HEK293 (cell line): ENCODE data around the gene TTLL10.

ENCODE experiments used
- CTCF ChIA-PET: fragments of 350-600 bp; formaldehyde crosslinking; extraction: SDS; loops from one replicate; lab custom pipeline; 2021; ENCODE audit warnings: antibody characterized with exemption; lab: Yijun Ruan, JAX
- POLR2A ChIA-PET: fragments of 300-600 bp; formaldehyde crosslinking; extraction: SDS; loops from one replicate; lab custom pipeline; 2020; ENCODE audit warnings: antibody characterized with exemption, inconsistent platforms; lab: Yijun Ruan, JAX
- H3K27ac ChIP-seq: fragments of 200-500 bp; sonication (Bioruptor generic); 2 replicates; pipeline ENCODE4 v1.5.1; 2014; ENCODE audit warnings: low read depth, low read length, control low read depth, inconsistent platforms; ENCODE audit errors: extremely low read depth
- H3K36me3 ChIP-seq, 2 experiments: fragments of 200-500 bp in 1 of 2; sonication (Bioruptor generic) in 1 of 2; 1 replicate in 1 of 2; 2 replicates in 1 of 2; pipeline ENCODE4 v1.5.1; 2014 to 2017; ENCODE audit warnings: inconsistent platforms in 2 of 2, low read length in 2 of 2; ENCODE audit not compliant: control insufficient read depth in 2 of 2, insufficient read depth in 1 of 2
- H3K4me1 ChIP-seq: fragments of 200-500 bp; sonication (Bioruptor generic); 2 replicates; pipeline ENCODE4 v1.5.1; 2014; ENCODE audit warnings: mild to moderate bottlenecking, low read length, inconsistent platforms; ENCODE audit not compliant: control insufficient read depth, insufficient read depth
- H3K4me3 ChIP-seq: 2 replicates; pipeline ENCODE4 v1.5.1; 2011; ENCODE audit warnings: low read depth, mild to moderate bottlenecking, control low read depth, low read length, moderate library complexity
- H3K9me3 ChIP-seq: fragments of 200-500 bp; sonication (Bioruptor generic); 2 replicates; pipeline ENCODE4 v1.5.1; 2014; ENCODE audit warnings: low read depth, low read length, inconsistent platforms; ENCODE audit not compliant: control insufficient read depth, insufficient read depth
- HIC1 ChIP-seq: fragments of 450-650 bp; formaldehyde crosslinking; IDR thresholded peaks from 2 replicates; pipeline ENCODE4 v1.5.1; 2016; ENCODE audit warnings: missing biosample characterization, missing genetic modification characterization
- HOXA7 ChIP-seq: sonication (generic); formaldehyde crosslinking; IDR thresholded peaks from 2 replicates; pipeline ENCODE4 v1.8.1; 2022; ENCODE audit warnings: missing genetic modification reagents, borderline replicate concordance
- HOXC10 ChIP-seq: sonication (generic); formaldehyde crosslinking; IDR thresholded peaks from 2 replicates; pipeline ENCODE4 v1.8.1; 2023; ENCODE audit warnings: mild to moderate bottlenecking, missing genetic modification reagents
- KLF10 ChIP-seq: fragments of 450-650 bp; IDR thresholded peaks from 2 replicates; pipeline ENCODE4 v1.5.1; 2018; ENCODE audit warnings: missing biosample characterization, mild to moderate bottlenecking, missing genetic modification characterization
- ZBTB20 ChIP-seq: fragments of 450-650 bp; formaldehyde crosslinking; IDR thresholded peaks from 2 replicates; pipeline ENCODE4 v1.5.1; 2016; ENCODE audit warnings: missing biosample characterization, missing genetic modification characterization
- ZFP37 ChIP-seq: fragments of 450-650 bp; formaldehyde crosslinking; IDR thresholded peaks from 2 replicates; pipeline ENCODE4 v1.5.1; 2016; ENCODE audit warnings: missing biosample characterization, missing genetic modification characterization
- ZNF132 ChIP-seq: fragments of 450-650 bp; formaldehyde crosslinking; IDR thresholded peaks from 2 replicates; pipeline ENCODE4 v1.5.1; 2017; ENCODE audit warnings: missing biosample characterization, missing genetic modification characterization, borderline replicate concordance
- ZNF133 ChIP-seq: fragments of 450-650 bp; formaldehyde crosslinking; IDR thresholded peaks from 2 replicates; pipeline ENCODE4 v1.5.1; 2016; ENCODE audit warnings: missing biosample characterization, missing genetic modification characterization
- ZNF223 ChIP-seq: fragments of 450-650 bp; formaldehyde crosslinking; IDR thresholded peaks from 2 replicates; pipeline ENCODE4 v1.5.1; 2016; ENCODE audit warnings: missing biosample characterization, missing genetic modification characterization
- ZNF248 ChIP-seq: fragments of 450-650 bp; formaldehyde crosslinking; IDR thresholded peaks from 2 replicates; pipeline ENCODE4 v1.5.1; 2017; ENCODE audit warnings: missing biosample characterization, missing genetic modification characterization
- ZNF350 ChIP-seq: fragments of 450-650 bp; formaldehyde crosslinking; IDR thresholded peaks from 2 replicates; pipeline ENCODE4 v1.5.0; 2017; ENCODE audit warnings: missing biosample characterization, mild to moderate bottlenecking, missing genetic modification characterization
- ZNF416 ChIP-seq: fragments of 450-650 bp; formaldehyde crosslinking; IDR thresholded peaks from 2 replicates; pipeline ENCODE4 v1.5.1; 2016; ENCODE audit warnings: missing biosample characterization, missing genetic modification characterization
- ZNF423 ChIP-seq: fragments of 450-650 bp; formaldehyde crosslinking; IDR thresholded peaks from 2 replicates; pipeline ENCODE4 v1.5.1; 2016; ENCODE audit warnings: missing biosample characterization, missing genetic modification characterization
- ZNF426 ChIP-seq: fragments of 450-650 bp; formaldehyde crosslinking; IDR thresholded peaks from 2 replicates; pipeline ENCODE4 v1.5.1; 2017; ENCODE audit warnings: missing biosample characterization, missing genetic modification characterization, mild to moderate bottlenecking, inconsistent platforms, moderate library complexity
- ZNF473 ChIP-seq: fragments of 450-650 bp; formaldehyde crosslinking; IDR thresholded peaks from 2 replicates; pipeline ENCODE4 v1.5.1; 2017; ENCODE audit warnings: missing biosample characterization, missing genetic modification characterization
- ZNF585B ChIP-seq: fragments of 450-650 bp; formaldehyde crosslinking; IDR thresholded peaks from 2 replicates; pipeline ENCODE4 v1.5.1; 2016; ENCODE audit warnings: missing biosample characterization, missing genetic modification characterization
- ZNF624 ChIP-seq: fragments of 450-650 bp; formaldehyde crosslinking; IDR thresholded peaks from 2 replicates; pipeline ENCODE4 v1.5.1; 2017; ENCODE audit warnings: missing biosample characterization, missing genetic modification characterization
- ZNF76 ChIP-seq: fragments of 450-650 bp; formaldehyde crosslinking; IDR thresholded peaks from 2 replicates; pipeline ENCODE4; 2016; ENCODE audit warnings: low read depth, missing biosample characterization, missing genetic modification characterization, borderline replicate concordance
- ZNF843 ChIP-seq: fragments of 450-650 bp; formaldehyde crosslinking; IDR thresholded peaks from 2 replicates; pipeline ENCODE4 v1.5.1; 2016; ENCODE audit warnings: missing biosample characterization, missing genetic modification characterization
- TF ChIP-seq, protein P1 (sequence below): fragments of 450-650 bp; formaldehyde crosslinking; conservative IDR thresholded peaks from 2 replicates; pipeline ENCODE4 v1.5.1; 2016; ENCODE audit warnings: low read depth, missing biosample characterization, missing genetic modification characterization
- TF ChIP-seq, protein P2 (sequence below): fragments of 450-650 bp; formaldehyde crosslinking; IDR thresholded peaks from 2 replicates; pipeline ENCODE4 v1.5.1; 2017; ENCODE audit warnings: missing biosample characterization, mild to moderate bottlenecking, missing genetic modification characterization, moderate library complexity
- TF ChIP-seq, protein P3 (sequence below): fragments of 450-650 bp; IDR thresholded peaks from 2 replicates; pipeline ENCODE4 v1.5.1; 2018; ENCODE audit warnings: missing biosample characterization, missing genetic modification characterization

The TTLL10 gene

GRCh38 chr1:1215881-1216605, 42.4 kb downstream of the TTLL10 start:
- Histone ChIP-seq H3K4me1 (no peaks in the 10 kb centered on the region), H3K9me3 (no peaks in the 10 kb centered on the region), H3K4me3 (no peak overlapping the region), H3K36me3 (peaks cover 0 to 58% of the 10 kb centered on the region in 2 experiments; a peak in 1 of 3 replicates), H3K27ac (no peak overlapping the region)
- ChIA-PET POLR2A (interaction anchor here (1.1 to 1.5 kb wide), 2 partner anchors 10 to 17 kb away, joined by 3 to 4 read pairs; no protein-coding TSS in a partner anchor), CTCF (no interaction called here)
- TF ChIP-seq ZNF585B (tag by site-specific recombination), result no peak
- no peak for TF ChIP-seq ZNF416 (tag by site-specific recombination)
- no peak for TF ChIP-seq ZNF248 (tag by site-specific recombination)
- no peak for TF ChIP-seq ZNF423
- no peak for TF ChIP-seq HOXA7
- TF ChIP-seq ZNF223 (tag by site-specific recombination), result no peak
- peak; percentile 65; the same call in 1 of the 2 replicates for TF ChIP-seq HIC1
- TF ChIP-seq ZBTB20, result peak; percentile 21; the same call in 1 of the 2 replicates
- no peak for TF ChIP-seq ZNF133
- TF ChIP-seq ZNF843, result no peak

GRCh38 chr1:1216770-1217620, 43.3 kb downstream of the TTLL10 start:
- H3K4me1 ChIP-seq, result no peaks in the 10 kb centered on the region
- peaks cover 4 to 67% of the 10 kb centered on the region in 2 experiments; a peak in 2 of 3 replicates for H3K36me3 ChIP-seq

More at GRCh38 chr1:1216770-1217620, 43.3 kb downstream of the TTLL10 start:
- ChIA-PET POLR2A (no interaction called here), CTCF (no interaction called here)
- TF ChIP-seq ZFP37 (tag by site-specific recombination) (no peak), KLF10 (no peak), ZNF76 (no peak), ZNF473 (no peak), HOXC10 (no peak), ZNF624 (tag by site-specific recombination) (no peak), ZNF426 (tag by site-specific recombination) (no peak), ZNF132 (no peak), ZNF350 (no peak)
- TF ChIP-seq, protein P1, sequence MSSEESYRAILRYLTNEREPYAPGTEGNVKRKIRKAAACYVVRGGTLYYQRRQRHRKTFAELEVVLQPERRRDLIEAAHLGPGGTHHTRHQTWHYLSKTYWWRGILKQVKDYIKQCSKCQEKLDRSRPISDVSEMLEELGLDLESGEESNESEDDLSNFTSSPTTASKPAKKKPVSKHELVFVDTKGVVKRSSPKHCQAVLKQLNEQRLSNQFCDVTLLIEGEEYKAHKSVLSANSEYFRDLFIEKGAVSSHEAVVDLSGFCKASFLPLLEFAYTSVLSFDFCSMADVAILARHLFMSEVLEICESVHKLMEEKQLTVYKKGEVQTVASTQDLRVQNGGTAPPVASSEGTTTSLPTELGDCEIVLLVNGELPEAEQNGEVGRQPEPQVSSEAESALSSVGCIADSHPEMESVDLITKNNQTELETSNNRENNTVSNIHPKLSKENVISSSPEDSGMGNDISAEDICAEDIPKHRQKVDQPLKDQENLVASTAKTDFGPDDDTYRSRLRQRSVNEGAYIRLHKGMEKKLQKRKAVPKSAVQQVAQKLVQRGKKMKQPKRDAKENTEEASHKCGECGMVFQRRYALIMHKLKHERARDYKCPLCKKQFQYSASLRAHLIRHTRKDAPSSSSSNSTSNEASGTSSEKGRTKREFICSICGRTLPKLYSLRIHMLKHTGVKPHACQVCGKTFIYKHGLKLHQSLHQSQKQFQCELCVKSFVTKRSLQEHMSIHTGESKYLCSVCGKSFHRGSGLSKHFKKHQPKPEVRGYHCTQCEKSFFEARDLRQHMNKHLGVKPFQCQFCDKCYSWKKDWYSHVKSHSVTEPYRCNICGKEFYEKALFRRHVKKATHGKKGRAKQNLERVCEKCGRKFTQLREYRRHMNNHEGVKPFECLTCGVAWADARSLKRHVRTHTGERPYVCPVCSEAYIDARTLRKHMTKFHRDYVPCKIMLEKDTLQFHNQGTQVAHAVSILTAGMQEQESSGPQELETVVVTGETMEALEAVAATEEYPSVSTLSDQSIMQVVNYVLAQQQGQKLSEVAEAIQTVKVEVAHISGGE (tag by site-specific recombination), result no peak
- TF ChIP-seq, protein P2, sequence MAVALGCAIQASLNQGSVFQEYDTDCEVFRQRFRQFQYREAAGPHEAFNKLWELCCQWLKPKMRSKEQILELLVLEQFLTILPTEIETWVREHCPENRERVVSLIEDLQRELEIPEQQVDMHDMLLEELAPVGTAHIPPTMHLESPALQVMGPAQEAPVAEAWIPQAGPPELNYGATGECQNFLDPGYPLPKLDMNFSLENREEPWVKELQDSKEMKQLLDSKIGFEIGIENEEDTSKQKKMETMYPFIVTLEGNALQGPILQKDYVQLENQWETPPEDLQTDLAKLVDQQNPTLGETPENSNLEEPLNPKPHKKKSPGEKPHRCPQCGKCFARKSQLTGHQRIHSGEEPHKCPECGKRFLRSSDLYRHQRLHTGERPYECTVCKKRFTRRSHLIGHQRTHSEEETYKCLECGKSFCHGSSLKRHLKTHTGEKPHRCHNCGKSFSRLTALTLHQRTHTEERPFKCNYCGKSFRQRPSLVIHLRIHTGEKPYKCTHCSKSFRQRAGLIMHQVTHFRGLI (tag by site-specific recombination), result no peak
- TF ChIP-seq, protein P3, sequence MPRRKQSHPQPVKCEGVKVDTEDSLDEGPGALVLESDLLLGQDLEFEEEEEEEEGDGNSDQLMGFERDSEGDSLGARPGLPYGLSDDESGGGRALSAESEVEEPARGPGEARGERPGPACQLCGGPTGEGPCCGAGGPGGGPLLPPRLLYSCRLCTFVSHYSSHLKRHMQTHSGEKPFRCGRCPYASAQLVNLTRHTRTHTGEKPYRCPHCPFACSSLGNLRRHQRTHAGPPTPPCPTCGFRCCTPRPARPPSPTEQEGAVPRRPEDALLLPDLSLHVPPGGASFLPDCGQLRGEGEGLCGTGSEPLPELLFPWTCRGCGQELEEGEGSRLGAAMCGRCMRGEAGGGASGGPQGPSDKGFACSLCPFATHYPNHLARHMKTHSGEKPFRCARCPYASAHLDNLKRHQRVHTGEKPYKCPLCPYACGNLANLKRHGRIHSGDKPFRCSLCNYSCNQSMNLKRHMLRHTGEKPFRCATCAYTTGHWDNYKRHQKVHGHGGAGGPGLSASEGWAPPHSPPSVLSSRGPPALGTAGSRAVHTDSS, result no peak
- no peak overlapping the region for H3K4me3 ChIP-seq
- no peaks in the 10 kb centered on the region for H3K9me3 ChIP-seq
- no peak overlapping the region for H3K27ac ChIP-seq
